ENCODE measurements around the gene DNAL4.
"Not testable (repeated sequence)": the region's sequence is repeated elsewhere in the genome, so short reads cannot be mapped to it uniquely, and the experiment has no call there.

DNAL4 gene

DNA sequence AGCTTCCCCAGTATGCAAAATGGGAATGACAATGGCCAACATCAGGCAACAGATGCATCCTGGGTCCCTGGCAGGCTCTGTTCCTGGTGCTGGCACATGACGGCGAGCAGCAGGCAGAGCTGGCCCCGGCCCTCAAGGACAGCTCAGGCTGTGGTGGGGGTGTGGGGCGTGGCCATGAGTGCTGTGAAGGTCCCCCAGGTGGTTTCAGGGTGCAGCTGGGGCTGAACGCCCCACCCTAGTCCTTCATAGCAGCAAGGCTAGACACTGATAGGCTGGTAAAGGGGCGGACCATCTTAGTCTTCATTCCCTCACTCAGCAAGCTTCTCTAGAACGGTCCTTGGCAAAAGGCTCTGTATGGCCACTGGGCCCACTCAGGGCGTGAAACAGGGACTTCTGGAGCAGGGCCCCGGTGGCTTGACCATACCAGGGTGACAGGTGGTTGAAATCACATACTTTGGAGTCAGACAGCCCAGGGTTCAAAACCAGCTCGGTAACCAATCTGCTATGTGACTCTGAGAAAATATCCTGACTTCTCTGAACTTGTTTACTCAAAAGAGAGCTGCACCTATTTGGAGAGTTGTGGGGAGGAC, 34.8 kb upstream of the DNAL4 start:
- in situ Hi-C loops (cut with HindIII; ENCODE audit: low pct_ligation_motif_present, low pct_unique_long_range_greater_than_20kb, low sequenced_read_pairs): no loop called here
- DNase-seq: no peak

DNA sequence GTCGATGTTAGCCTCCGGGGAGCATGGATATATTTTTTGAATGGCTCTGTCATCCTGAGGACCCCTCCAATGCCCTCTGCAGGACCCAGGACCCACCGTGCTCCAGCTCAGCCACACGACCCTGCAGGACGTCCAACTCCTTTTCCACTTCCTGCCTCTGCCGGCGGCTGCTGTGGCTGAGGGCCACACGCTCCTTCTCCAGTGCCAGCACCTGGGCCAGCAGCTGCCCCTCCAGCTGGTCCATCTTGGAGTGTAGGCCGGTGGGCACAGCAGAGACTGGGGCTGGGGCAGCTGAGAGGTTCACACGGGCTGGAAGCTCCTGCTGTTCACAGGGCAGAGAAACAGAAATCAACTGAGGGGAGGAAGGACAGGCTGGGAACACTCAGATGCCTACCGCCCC, 34.2 kb upstream of the DNAL4 start:
- no peak for DNase-seq
- in situ Hi-C loops (cut with HindIII; ENCODE audit: low pct_ligation_motif_present, low pct_unique_long_range_greater_than_20kb, low sequenced_read_pairs): no loop called here

DNA sequence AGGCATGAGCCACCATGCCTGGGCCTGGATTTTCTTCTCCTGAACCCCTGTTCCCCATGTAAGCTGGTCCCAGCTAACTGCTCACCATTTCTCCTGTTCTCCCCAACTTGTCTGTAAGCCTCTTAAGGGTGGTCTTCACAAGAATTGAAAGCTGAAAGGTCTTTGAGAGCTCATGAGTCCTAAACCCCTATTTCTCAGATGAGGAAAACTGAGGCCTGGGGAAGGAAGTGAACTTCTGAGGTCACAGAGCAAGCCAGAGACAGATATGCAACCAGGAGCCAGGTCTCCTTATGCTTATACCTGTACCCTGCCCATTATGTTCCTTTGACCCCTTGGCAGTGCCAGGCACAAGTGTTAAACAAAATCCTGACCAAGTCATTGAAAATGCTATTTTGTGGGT, 33.6 kb upstream of the DNAL4 start:
- in situ Hi-C loops (cut with HindIII; ENCODE audit: low pct_ligation_motif_present, low pct_unique_long_range_greater_than_20kb, low sequenced_read_pairs): no loop called here

DNA sequence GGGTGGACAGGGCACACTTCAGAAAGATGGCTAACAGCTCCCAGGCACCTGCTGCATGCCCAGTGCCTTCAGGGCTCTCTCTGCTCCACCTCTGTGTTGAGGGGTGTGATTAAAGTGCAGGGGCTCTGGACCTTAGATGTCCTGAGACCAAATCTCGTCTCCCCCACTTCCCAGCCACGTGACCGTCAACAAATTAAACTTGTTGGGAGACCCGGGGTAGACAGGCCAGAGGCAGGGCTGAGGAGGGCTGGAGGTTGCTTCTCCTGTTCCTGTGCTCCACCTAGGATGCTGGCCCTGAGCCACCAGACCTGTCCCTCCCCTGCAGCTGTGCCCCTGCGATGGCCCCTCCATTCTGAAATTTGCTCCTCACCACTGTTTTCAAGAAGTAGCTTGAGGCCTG, 32.9 kb upstream of the DNAL4 start:
- DNase-seq: no peak
- in situ Hi-C loops (cut with HindIII; ENCODE audit: low pct_ligation_motif_present, low pct_unique_long_range_greater_than_20kb, low sequenced_read_pairs): no loop called here

More for the DNA sequence above, 33.6 kb upstream of the DNAL4 start:
- no peak for DNase-seq

DNA sequence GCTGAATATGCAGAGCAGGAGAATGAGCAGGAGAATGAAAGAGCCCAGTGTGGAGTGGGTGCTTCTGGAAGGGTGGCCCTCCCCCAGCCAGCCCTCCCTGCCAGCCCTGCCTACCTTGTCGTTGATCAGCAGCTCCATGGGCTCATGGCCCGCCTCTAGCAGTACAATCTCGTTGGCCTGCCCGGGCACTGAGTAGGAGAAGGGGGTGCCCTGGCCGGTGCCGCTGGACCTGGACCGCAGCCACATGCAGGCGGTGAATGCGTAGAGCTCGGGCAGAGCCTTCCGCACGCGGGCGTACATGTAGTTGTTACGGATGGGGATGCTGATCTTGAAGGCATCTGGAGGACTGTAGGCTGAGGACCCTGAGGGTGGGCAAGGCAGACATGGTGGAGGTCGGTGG, 32.4 kb upstream of the DNAL4 start:
- no peak for DNase-seq
- in situ Hi-C loops (cut with HindIII; ENCODE audit: low pct_ligation_motif_present, low pct_unique_long_range_greater_than_20kb, low sequenced_read_pairs): no loop called here

DNA sequence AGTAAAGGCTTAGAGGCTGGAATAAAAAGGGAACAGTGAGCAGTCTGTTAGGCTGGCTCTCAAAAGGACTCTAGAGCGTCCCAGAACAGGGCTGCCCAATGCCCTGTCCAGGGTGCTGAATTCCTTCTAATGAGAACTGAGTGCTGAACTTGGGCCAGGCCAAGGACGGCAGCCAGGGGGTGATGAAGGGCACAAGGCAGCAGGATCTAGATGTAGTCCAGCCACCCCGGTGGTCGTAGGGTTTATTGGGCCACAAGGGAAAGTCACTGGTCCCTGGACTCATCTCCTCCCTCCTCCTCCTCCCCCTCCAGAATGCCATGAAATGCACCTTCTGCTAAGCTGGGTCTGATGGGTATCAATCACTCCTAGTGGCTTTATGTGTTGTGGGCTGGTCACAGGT, 30.6 kb upstream of the DNAL4 start:
- in situ Hi-C loops (cut with HindIII; ENCODE audit: low pct_ligation_motif_present, low pct_unique_long_range_greater_than_20kb, low sequenced_read_pairs): no loop called here
- peak; percentile 83 for DNase-seq

DNA sequence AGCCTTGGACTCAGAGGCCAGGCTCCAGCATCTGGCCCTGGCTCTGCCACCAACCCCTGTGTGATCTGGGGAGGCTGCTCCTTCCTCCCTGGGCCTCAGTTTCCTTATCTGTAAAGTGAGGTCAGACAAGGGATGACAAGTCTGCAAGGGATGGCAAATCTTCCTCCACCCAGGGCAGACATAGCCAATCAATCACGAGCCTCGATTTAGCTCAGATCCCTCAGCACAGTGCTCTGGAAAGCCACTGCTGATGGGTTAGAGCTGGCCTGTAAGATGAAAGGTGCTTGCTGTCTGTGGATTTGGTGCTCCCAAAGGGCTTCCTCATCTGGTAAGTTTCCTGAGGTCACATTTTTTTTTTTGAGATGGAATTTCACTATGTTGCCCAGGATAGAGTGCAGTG, 29.7 kb upstream of the DNAL4 start:
- DNase-seq: no peak
- in situ Hi-C loops (cut with HindIII; ENCODE audit: low pct_ligation_motif_present, low pct_unique_long_range_greater_than_20kb, low sequenced_read_pairs): no loop called here

DNA sequence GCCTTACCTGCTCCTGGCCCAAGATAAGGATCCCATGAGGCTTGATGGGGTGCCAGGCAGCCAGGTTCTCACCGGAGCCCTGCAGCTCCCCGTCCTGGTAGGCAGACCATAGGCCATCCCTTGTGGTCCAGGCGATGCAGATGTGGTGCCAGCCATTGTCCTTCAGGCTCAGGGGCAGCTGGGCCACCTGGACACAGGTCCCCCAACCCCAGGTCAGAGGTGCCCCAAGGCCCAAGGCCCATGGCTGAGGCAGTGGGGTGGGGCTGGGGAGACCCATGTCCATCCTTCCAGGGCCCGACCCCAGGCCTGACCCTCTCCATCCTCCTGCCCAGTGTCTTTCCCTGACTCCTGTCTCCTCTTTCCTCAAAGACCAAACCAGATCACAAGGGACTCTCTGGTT, 29.1 kb upstream of the DNAL4 start:
- in situ Hi-C loops (cut with HindIII; ENCODE audit: low pct_ligation_motif_present, low pct_unique_long_range_greater_than_20kb, low sequenced_read_pairs): no loop called here
- no peak for DNase-seq

DNA sequence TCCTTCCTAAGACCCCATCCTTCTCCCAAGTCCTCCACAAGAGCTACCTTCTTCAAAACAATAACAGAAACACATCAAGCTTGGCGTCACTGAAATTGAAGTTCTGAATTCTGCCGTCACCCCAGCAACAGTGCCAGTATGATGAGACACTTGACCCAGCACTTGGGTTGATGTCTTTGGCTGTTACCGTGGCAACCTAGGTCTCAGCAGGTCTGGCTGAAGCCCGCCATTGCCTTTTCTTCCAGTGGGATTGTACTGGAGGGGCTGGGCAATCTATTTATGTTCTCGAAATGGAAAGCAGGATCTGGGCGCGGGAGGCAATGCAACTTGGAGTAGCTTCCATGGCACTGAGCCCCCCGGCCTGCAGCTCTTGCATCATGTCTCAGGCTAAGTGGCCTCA, 26.1 kb upstream of the DNAL4 start:
- in situ Hi-C loops (cut with HindIII; ENCODE audit: low pct_ligation_motif_present, low pct_unique_long_range_greater_than_20kb, low sequenced_read_pairs): no loop called here
- DNase-seq: no peak

DNA sequence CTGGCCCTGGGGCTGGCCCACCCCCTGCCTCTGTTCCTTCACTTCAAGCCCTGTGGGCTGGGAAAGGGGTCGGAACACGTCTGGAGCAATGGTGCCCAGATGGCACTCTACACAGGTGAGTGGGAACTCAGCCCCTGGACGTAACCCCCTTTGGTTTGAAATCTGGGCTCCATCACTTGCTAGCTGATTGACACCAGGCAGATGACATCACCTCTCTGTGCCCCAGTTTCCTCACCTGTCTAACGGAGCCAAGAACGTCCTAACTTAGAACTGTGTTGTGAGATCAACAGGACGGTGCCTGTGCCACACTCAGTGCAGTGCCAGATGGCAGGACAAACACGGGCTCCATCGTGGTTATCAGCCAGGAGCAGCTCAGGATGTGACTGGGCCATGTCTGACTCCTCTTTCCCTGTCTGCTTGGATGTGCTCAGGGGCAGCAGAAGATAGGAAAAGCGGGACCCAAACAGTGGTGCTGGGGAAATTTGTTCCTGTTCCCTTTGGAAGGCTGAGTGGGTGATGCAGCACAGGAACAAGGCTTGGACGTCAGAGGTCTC, 25.5 kb upstream of the DNAL4 start:
- DNase-seq: no peak
- in situ Hi-C loops (cut with HindIII; ENCODE audit: low pct_ligation_motif_present, low pct_unique_long_range_greater_than_20kb, low sequenced_read_pairs): no loop called here

DNA sequence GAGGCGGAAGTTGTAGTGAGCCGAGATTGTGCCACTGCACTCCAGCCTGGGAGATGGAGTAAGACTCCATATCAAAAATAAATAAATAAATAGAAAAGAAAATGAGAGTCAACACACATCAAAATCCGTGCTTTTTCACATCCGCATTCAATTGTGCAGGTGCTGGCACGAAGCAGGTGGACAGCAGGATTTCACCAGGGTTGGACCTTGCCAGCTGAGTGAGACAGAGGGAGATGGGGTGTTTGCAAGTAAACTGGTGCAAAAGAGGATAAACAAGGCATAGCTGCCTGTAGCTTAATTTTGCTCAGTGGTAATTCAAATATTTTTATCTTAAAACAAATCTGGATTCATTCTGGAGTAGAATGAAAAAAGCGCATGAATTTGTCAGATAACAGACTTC, 23.3 kb upstream of the DNAL4 start:
- no peak for DNase-seq
- in situ Hi-C loops (cut with HindIII; ENCODE audit: low pct_ligation_motif_present, low pct_unique_long_range_greater_than_20kb, low sequenced_read_pairs): no loop called here

DNA sequence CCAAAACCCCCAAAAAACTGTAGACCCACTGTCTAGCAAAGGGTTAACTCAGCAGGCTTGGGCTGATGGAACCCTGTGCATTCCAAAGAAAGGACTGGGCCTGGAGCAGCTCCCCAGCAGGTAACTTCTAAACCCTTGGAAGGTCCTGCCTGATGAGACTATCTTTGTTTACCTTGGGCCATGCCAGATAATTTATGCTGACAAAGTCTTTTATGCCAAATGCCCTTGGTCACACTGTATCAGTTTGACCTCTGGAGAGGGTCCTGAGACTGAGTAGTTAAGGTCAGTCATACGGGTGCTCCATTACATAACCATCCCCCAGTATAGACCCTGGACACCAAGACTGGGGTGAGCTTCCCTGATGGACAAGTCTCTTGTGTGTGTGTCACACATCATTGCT, 21.9 kb upstream of the DNAL4 start:
- in situ Hi-C loops (cut with HindIII; ENCODE audit: low pct_ligation_motif_present, low pct_unique_long_range_greater_than_20kb, low sequenced_read_pairs): no loop called here
- no peak for DNase-seq

DNA sequence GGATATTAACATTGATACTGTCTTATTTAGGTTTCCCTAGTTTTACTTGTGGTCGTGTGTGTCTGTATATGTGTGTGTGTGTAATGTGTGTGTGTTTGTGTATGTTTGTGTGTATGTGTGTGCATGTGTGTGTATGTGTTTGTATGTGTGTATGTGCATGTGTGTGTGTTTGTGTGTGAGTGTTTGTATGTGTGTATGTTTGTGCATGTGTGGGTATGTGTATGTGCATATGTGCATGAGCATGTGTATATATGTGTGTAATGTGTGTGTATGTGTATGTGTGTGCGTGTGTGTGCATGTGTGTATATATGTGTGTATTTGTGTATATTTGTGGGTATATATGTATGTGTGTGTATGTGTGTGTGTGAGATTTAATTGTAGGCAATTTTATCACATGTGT, 17.3 kb upstream of the DNAL4 start:
- DNase-seq: no peak
- in situ Hi-C loops (cut with HindIII; ENCODE audit: low pct_ligation_motif_present, low pct_unique_long_range_greater_than_20kb, low sequenced_read_pairs): no loop called here

DNA sequence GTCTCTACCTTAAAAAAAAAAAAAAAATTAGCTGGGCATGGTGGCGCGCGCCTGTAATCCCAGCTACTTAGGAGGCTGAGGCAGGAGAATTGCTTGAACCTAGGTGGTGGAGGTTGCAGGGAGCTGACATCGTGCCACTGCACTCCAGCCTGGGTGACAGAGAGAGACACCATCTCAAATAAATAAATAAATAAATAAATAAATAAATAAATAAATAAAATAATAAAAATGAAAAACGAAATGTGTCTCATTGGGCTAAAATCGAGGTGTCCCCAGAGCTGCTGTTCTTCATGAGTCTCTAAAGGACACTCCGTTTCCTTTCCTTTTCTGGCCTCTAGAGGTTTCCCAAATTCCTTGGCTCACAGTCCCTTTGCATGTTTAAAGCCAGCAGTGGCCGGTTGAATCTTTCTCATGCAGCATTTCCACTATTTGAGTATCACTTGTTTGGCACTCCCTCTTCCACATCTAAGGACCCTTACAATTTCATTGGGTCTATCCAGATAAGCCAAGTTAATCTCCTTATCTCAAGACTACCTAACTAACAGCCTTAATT, 11.2 kb upstream of the DNAL4 start:
- DNase-seq; in situ Hi-C loops (cut with HindIII; ENCODE audit: low pct_ligation_motif_present, low pct_unique_long_range_greater_than_20kb, low sequenced_read_pairs): not testable (repeated sequence)

DNA sequence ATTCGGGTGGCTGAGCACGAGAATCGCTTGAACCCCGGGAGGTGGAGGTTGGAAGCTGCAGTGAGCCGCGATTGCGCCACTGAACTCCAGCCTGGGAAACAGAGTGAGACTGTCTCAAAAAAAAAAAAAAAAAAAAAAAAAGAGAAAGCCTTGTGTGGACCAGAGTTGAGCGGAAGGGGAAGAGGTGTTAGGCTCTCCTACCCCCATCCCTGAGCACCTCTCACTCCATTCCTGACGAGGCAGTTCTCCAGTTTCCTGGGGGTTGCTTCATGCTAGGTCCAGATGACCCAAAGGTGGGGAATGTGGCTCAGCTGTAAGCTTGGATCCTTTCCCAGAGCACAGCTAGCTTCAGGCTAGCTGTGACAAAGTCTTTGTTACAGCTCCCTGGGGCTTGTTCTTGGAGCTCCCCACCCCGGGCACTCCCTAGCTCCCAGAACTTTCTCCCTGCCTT, 8.8 kb upstream of the DNAL4 start:
- DNase-seq: peak; percentile 88
- in situ Hi-C loops (cut with HindIII; ENCODE audit: low pct_ligation_motif_present, low pct_unique_long_range_greater_than_20kb, low sequenced_read_pairs): no loop called here

DNA sequence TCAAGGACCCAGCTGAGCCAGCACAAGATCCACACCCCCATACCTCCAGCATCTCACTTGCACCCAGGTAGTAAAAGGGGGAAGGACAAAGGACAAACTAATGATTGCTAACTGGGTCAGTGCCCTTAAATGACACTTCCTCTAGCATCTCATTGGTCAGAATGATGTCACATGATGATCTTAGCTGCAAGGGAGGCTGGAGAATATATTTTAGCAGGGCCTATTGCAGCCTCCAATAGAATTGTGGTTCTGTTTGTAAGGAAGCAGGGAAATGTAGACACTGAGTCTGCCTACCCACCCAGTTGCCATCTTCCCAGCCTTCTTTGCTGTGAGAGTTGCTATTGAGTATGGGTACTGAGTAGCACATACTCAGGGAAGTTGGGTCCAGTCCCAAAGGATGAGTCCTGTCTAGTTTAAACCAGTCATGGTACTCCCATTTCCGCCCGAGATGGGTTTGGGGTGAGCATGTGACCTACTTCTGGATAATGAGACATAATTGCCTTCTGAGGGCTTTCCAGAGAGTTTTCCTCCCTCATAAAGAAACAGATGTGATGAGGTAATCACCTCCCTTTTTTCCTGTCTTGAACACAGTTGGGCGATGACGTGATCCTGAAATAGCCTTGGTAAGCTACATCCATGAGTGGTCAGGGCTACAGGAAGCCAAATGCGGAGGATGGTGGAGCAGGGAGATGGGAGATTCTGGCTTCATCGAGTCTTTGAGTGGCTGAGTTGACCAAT, 5.5 kb upstream of the DNAL4 start:
- no peak for DNase-seq
- in situ Hi-C loops (cut with HindIII; ENCODE audit: low pct_ligation_motif_present, low pct_unique_long_range_greater_than_20kb, low sequenced_read_pairs): no loop called here

DNA sequence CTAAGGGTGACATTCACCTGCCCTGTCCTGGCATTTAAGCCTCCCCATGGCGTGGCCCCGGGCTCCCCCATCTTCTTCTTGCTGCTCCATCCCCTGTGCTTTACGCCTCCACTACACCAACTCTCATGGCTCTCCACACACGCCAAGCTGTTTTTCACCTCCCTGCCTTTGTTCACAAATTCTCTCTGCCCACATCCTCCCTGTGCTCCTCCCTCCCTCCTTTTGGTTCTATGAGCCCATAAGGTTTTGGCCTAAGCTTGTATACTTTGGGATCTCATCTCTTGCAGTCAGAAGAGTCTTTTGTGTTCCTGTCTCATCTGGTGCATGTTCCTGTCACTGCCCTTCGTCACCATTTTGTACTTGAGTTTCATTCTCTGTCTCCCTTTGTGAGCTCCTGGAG, 4.6 kb upstream of the DNAL4 start:
- in situ Hi-C loops (cut with HindIII; ENCODE audit: low pct_ligation_motif_present, low pct_unique_long_range_greater_than_20kb, low sequenced_read_pairs): no loop called here
- DNase-seq: no peak

DNA sequence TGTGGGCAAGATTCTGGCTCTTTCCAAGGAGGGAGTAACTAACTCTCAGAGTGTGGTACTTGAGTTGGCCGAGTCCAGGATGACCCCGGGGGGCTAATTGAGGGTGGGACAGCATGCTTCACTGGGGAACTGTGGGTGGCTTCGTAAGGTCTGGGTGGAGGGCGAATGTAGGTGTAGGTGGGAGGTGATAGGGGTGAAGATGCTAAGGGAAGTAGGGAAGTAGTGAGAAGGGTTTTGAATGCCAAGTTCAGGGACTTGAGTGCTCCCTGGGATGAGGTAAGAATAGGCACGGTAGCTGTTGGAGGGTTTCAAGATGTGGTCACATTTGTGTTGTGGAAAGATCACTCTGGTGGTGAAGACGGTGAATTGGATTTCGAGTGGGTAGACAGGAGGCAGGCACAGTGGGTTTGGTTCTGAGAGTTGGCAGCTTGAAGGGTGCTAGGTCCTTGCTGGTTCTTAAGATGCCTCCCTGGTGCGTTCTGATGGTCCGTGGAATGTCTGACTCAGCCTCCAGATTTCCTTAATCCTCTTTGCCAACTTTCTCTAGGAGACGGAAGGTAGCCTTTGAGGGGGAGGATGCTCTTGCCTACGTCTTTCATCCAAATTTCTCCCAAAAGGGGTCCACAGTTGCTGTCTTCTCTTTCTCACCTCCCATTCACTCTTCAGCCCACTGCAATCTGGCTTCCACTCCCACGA, 2.5 kb upstream of the DNAL4 start:
- DNase-seq: peak; percentile 32
- in situ Hi-C loops (cut with HindIII; ENCODE audit: low pct_ligation_motif_present, low pct_unique_long_range_greater_than_20kb, low sequenced_read_pairs): no loop called here

DNA sequence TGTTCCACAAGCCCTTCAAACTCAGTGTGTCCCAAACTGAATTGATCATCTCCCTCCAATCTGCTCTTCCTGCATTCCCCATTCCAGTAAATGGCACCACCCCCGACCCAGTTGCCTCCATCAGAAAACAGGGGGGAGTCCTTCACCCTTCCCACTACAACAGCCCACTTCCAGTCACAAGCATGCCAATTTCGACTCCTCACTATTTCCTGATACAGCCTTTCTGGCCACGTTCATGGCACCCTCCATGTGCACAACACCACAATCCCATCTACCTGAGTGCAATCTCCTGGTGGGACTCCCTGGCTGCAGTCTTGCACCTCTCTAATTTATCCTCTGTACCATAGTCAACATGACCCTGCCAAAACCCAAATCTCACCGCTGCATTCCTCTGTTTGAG, 1.6 kb upstream of the DNAL4 start:
- in situ Hi-C loops (cut with HindIII; ENCODE audit: low pct_ligation_motif_present, low pct_unique_long_range_greater_than_20kb, low sequenced_read_pairs): no loop called here
- DNase-seq: no peak
